Transverse colon (tissue), 4 donors: ENCODE measurements around the gene TMOD3. TPM values are rescaled to one million over a fixed set of nuclear protein-coding genes. Genes with fewer than 3 reads are reported as not detected.

ENCODE experiments used
- DNase-seq: peaks from one replicate; pipeline ENCODE4 v3.0.0-alpha.2; 2019
- H3K27ac ChIP-seq, 4 donors: fragments of 200-600 bp; sonication (generic); 2 replicates each; pipeline ENCODE4 v1.5.1; 2016 to 2018; ENCODE audit warnings: inconsistent platforms in 4 of 4
- H3K27me3 ChIP-seq: fragments of 200-600 bp; sonication (generic); 2 replicates; pipeline ENCODE4 v1.5.1; 2017; ENCODE audit warnings: inconsistent platforms
- H3K36me3 ChIP-seq, 4 donors: fragments of 200-600 bp; sonication (generic); 2 replicates each; pipeline ENCODE4 v1.5.1; 2017 to 2019; ENCODE audit warnings: inconsistent platforms in 4 of 4
- H3K4me1 ChIP-seq, 4 donors: fragments of 200-600 bp; sonication (generic); 2 replicates each; pipeline ENCODE4 v1.5.1; 2017 to 2020; ENCODE audit warnings: inconsistent platforms in 4 of 4
- H3K4me3 ChIP-seq, 4 donors: fragments of 200-600 bp; sonication (generic); 1 replicate in 1 of 4; 2 replicates in 3 of 4; pipeline versions ENCODE4 v1.5.1 to v1.6.1; 2017 to 2019; ENCODE audit warnings: inconsistent platforms in 4 of 4
- H3K9me3 ChIP-seq, 2 donors: fragments of 200-600 bp; sonication (generic); 2 replicates each; pipeline ENCODE4 v1.5.1; 2017 to 2019; ENCODE audit warnings: inconsistent platforms in 2 of 2
- EP300 ChIP-seq: sonication (generic); formaldehyde crosslinking; IDR thresholded peaks from one replicate; pipeline ENCODE4 v1.6.1; 2017; ENCODE audit warnings: antibody characterized with exemption, low read depth
- POLR2A ChIP-seq: fragments of 450-650 bp; IDR thresholded peaks from one replicate; pipeline ENCODE4 v1.6.1; 2016; ENCODE audit warnings: antibody characterized with exemption, mild to moderate bottlenecking, moderate library complexity
- POLR2AphosphoS5 ChIP-seq, 3 donors: sonication (generic); formaldehyde crosslinking; IDR thresholded peaks; one replicate each; pipeline ENCODE4 v1.6.1; 2016; ENCODE audit warnings: antibody characterized with exemption in 3 of 3
- WGBS, 2 donors: methylation state at CpG; one replicate each; pipeline ENCODE4 v1.1.5; 2018; ENCODE audit warnings: low coverage in 1 of 2; 5-methylcytosine and 5-hydroxymethylcytosine counted together
- in situ Hi-C, 4 donors: fragments of 200-750 bp; cut with MboI; loops; one replicate each; pipeline versions ENCODE4 v1.15.0 to v1.15.1; 2017; ENCODE audit warnings: low sequenced_read_pairs in 3 of 4, low pct_ligation_motif_present in 1 of 4, low pct_unique_long_range_greater_than_20kb in 1 of 4
- intact Hi-C: fragments of 100-400 bp; cut with DNase I; formaldehyde crosslinking; loops from one replicate; pipeline ENCODE4 v1.15.1; 2023; ENCODE audit warnings: low total_unique reads
- total RNA-seq, 4 donors: library from RNA; depleted of rRNA; stranded (reverse); fragments of >200 nt; gene quantifications; one replicate each; pipeline ENCODE4 v1.1.0, GENCODE V29; 2016
- TF ChIP-seq, protein P1 (sequence below), 5 experiments: fragments of 200-600 bp in 3 of 5; fragments of 450-650 bp in 2 of 5; sonication (generic) in 3 of 5; IDR thresholded peaks; 1 replicate in 2 of 5; 2 replicates in 3 of 5; pipeline ENCODE4 v1.5.1; 2016 to 2017; ENCODE audit warnings: antibody characterized with exemption in 5 of 5, inconsistent platforms in 3 of 5, mild to moderate bottlenecking in 2 of 5, moderate library complexity in 1 of 5

Gene TMOD3
- total RNA-seq, 4 donors from 2014 or later = 18.7 to 65.8 (median 45.3) TPM

- Histone ChIP-seq H3K27ac (no peak overlapping the region), H3K9me3 (no peaks in the 10 kb centered on the region), H3K4me3 (no peak overlapping the region), H3K36me3 (no peaks in the 10 kb centered on the region), H3K4me1 (peaks cover 17 to 78% (median 41%) of the 10 kb centered on the region in 4 donors), H3K27me3 (no peaks in the 10 kb centered on the region)
- in situ Hi-C loops (no loop called here), intact Hi-C loops (no loop called here)
- TF ChIP-seq POLR2AphosphoS5 (IDR thresholded peaks at IDR 0.05) = no peak
- TF ChIP-seq, protein P1, sequence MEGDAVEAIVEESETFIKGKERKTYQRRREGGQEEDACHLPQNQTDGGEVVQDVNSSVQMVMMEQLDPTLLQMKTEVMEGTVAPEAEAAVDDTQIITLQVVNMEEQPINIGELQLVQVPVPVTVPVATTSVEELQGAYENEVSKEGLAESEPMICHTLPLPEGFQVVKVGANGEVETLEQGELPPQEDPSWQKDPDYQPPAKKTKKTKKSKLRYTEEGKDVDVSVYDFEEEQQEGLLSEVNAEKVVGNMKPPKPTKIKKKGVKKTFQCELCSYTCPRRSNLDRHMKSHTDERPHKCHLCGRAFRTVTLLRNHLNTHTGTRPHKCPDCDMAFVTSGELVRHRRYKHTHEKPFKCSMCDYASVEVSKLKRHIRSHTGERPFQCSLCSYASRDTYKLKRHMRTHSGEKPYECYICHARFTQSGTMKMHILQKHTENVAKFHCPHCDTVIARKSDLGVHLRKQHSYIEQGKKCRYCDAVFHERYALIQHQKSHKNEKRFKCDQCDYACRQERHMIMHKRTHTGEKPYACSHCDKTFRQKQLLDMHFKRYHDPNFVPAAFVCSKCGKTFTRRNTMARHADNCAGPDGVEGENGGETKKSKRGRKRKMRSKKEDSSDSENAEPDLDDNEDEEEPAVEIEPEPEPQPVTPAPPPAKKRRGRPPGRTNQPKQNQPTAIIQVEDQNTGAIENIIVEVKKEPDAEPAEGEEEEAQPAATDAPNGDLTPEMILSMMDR (IDR thresholded peaks at IDR 0.05) = no peak
- TF ChIP-seq POLR2A = no peak
- TF ChIP-seq EP300 = no peak
- 74 to 81% methylated on average over 4 of the region's 4 CpGs for WGBS, 2 donors
- no peak for DNase-seq
These were observed 11.2 kb downstream of the TMOD3 start for GRCh38 chr15:51840692-51841091.

DNA sequence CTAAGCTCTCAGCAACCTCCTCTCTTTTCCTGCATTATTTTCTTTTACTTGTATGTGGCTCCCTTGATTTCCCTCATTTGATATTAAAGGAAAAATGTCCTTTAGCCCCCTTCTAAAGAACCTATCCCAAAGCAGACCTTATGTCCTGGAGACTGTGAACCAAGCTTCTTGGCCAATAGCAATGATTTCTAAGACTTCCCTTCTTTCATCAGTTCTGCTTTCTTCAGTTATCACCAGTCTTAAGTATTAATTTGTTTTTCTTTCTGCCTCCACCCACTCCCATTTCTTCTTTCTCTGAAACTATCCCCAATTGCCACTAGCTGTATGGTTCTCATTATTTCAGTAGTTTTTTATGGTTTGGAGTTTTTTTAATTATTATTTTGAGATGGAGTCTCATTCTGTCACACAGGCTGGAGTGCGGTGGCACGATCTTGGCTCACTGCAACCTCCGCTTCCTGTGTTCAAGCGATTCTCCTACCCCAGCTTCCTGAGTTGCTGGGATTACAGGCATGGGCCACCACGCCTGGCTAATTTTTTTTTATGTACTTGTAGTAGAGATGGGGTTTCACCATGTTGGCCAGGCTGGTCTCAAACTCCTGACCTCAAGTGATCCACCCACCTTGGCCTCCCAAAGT, 12.1 kb downstream of the TMOD3 start:
- no peaks in the 10 kb centered on the region for H3K27me3 ChIP-seq
- WGBS, 2 donors = 74 to 78% methylated on average over 4 to 5 of the region's 5 CpGs
- H3K4me3 ChIP-seq = no peak overlapping the region
- no peak for TF ChIP-seq POLR2AphosphoS5 (IDR thresholded peaks at IDR 0.05)
- no peak for TF ChIP-seq POLR2A
- TF ChIP-seq EP300 = no peak
- TF ChIP-seq, protein P1 (IDR thresholded peaks at IDR 0.05) = no peak
- no peak for DNase-seq
- H3K36me3 ChIP-seq = no peaks in the 10 kb centered on the region
- no peaks in the 10 kb centered on the region for H3K9me3 ChIP-seq
- in situ Hi-C loops = no loop called here
- intact Hi-C loops = no loop called here
- peak overlapping the region in 2 of 4 donors; percentile 10 to 41 for H3K27ac ChIP-seq
- peaks cover 17 to 83% (median 45%) of the 10 kb centered on the region in 4 donors for H3K4me1 ChIP-seq

DNA sequence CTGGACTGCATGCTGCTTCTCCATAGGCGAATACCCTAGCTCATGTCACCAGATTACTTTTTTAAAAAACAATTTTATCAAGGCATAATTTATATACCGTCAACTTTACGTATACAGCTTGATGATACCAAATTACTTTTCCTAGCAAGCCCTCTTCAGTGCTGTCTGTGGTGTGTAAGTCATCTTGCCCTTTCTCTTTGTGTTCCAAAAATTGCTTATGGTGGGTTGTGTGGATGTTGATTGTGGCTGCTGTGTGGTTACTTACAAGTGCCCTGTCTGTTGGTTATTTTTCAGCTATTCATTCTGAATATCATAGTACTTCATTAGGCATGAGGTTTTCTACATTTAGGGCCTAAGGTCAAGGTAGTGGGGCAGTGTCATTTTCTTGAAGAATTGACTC, 12.8 kb downstream of the TMOD3 start:
- in situ Hi-C loops = no loop called here
- peaks cover 17 to 84% (median 49%) of the 10 kb centered on the region in 4 donors for H3K4me1 ChIP-seq
- H3K27ac ChIP-seq = peak overlapping the region in 2 of 4 donors; percentile 10 to 41
- no peaks in the 10 kb centered on the region for H3K36me3 ChIP-seq
- WGBS, 2 donors = 90 to 94% methylated on average over 3 of the region's 3 CpGs
- H3K9me3 ChIP-seq = no peaks in the 10 kb centered on the region
- intact Hi-C loops = no loop called here
- DNase-seq = no peak
- no peak for TF ChIP-seq EP300
- no peak for TF ChIP-seq POLR2A
- TF ChIP-seq POLR2AphosphoS5 (IDR thresholded peaks at IDR 0.05) = no peak
- TF ChIP-seq, protein P1 (IDR thresholded peaks at IDR 0.05) = no peak
- no peaks in the 10 kb centered on the region for H3K27me3 ChIP-seq
- no peak overlapping the region for H3K4me3 ChIP-seq

DNA sequence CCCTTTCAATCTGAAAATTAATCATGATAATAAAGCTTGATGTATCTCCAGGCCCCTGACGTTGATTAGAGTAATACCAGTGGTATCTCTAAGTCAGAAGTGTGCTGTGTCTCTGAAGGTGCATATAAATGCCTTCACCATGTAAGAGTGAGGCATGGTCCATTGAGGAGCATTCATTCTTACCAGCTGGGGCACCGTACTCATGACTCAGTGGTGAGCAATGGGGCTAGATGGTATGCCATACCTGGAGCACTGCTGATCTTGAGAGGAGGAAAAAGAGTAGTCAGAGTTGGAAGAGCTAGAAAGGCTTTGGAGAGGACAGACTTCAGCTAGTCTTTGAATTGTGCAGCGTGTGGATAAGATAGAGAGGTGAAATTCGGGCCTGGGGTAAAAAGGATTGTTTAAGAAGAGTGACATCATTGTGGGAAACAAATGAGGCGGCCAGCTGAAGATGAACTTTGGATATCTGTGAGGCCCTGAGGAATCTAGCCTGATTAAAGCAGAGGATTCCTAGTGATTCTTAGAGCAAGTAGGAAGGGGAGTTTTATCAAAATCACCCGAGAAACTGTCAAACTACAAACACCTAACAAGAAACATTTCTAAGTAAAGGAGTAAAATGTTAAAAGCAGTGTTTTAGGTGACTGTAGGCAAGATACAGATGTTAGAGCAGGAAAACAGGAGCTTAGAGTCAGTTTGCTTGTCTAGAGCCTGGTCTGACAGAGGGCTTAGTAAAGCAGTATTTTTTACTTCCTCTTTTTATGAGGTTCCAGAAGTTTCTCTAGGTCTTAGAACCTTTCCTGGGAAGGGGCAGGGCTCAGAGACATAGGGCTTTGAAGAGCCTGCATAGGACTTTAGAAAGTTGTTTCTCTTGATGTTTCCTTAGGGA, 13.6 kb downstream of the TMOD3 start:
- 51 to 55% methylated on average over 5 to 6 of the region's 6 CpGs for WGBS, 2 donors
- TF ChIP-seq, protein P1 (IDR thresholded peaks at IDR 0.05) = no peak
- no peak for TF ChIP-seq POLR2A
- TF ChIP-seq EP300 = no peak
- TF ChIP-seq POLR2AphosphoS5 (IDR thresholded peaks at IDR 0.05) = no peak
- Histone ChIP-seq H3K4me3 (no peak overlapping the region), H3K4me1 (peaks cover 17 to 79% (median 43%) of the 10 kb centered on the region in 4 donors), H3K36me3 (no peaks in the 10 kb centered on the region), H3K27ac (peak overlapping the region; percentile 14 to 50 (median 45)), H3K9me3 (no peaks in the 10 kb centered on the region), H3K27me3 (no peaks in the 10 kb centered on the region)
- DNase-seq = no peak
- intact Hi-C loops = no loop called here
- in situ Hi-C loops = no loop called here
